Measurements from ENCODE around the gene TMEM132D.

The TMEM132D gene

GRCh38 chr12:129296671-129297070, 607.2 kb downstream of the TMEM132D start:
- H3K14ac ChIP-seq (ENCODE audit: low read length in 2 of 2), result no peak overlapping the region
- H2BK12ac ChIP-seq (ENCODE audit: low read length in 2 of 2), result no peak overlapping the region
- no peak for DNase-seq
- no peak overlapping the region for H2BK5ac ChIP-seq (ENCODE audit: low read depth, low read length, poor library complexity, severe bottlenecking)
- H4K91ac ChIP-seq (ENCODE audit: low read length), result no peak overlapping the region
- no peak overlapping the region for H4K8ac ChIP-seq (ENCODE audit: low read length)
- no peak overlapping the region for H2AK5ac ChIP-seq (ENCODE audit: low read length, severe bottlenecking)
- H3K4me1 ChIP-seq (ENCODE audit: control insufficient read depth, insufficient read depth, low read depth, low read length), result no peaks in the 10 kb centered on the region
- H3K9ac ChIP-seq (ENCODE audit: low read length), result no peak overlapping the region
- H2AFZ ChIP-seq (ENCODE audit: low read depth, low read length), result no peak overlapping the region
- H2BK120ac ChIP-seq (ENCODE audit: low read depth, low read length), result no peak overlapping the region
- H3K9me3 ChIP-seq (ENCODE audit: control insufficient read depth, low read length), result peaks cover 31% of the 10 kb centered on the region
- no peak overlapping the region for H3K4ac ChIP-seq (ENCODE audit: low read depth in 1 of 2, low read length in 2 of 2)
- no peak overlapping the region for H3K4me3 ChIP-seq (ENCODE audit: insufficient read depth in 1 of 2, low read depth in 1 of 2, low read length in 2 of 2)
- no peak overlapping the region for H3K27ac ChIP-seq (ENCODE audit: low read length, poor library complexity, severe bottlenecking)
- no peak overlapping the region for H2BK15ac ChIP-seq (ENCODE audit: low read depth, poor library complexity, severe bottlenecking)
- no peak overlapping the region for H3K23ac ChIP-seq (ENCODE audit: low read length in 2 of 2)
- H3K36me3 ChIP-seq (ENCODE audit: control insufficient read depth in 1 of 2, insufficient read depth in 2 of 2, low read depth in 1 of 2, low read length in 2 of 2), result no peaks in the 10 kb centered on the region
- H3K27me3 ChIP-seq (ENCODE audit: control insufficient read depth in 1 of 2, insufficient read depth in 1 of 2, low read length in 2 of 2), result no peaks in the 10 kb centered on the region
- H3K79me1 ChIP-seq (replicated peaks; ENCODE audit: low read length, poor library complexity, severe bottlenecking), result no peaks in the 10 kb centered on the region
- H3K4me2 ChIP-seq (ENCODE audit: low read length, poor library complexity, severe bottlenecking), result no peak overlapping the region
- H3K18ac ChIP-seq (ENCODE audit: low read depth in 1 of 2, low read length in 2 of 2), result no peak overlapping the region

- no peak overlapping the region for H3K9ac ChIP-seq (ENCODE audit: low read length)
- no peak overlapping the region for H2BK120ac ChIP-seq (ENCODE audit: low read depth, low read length)
- no peak overlapping the region for H2AK5ac ChIP-seq (ENCODE audit: low read length, severe bottlenecking)
- no peaks in the 10 kb centered on the region for H3K36me3 ChIP-seq (ENCODE audit: control insufficient read depth in 1 of 2, insufficient read depth in 2 of 2, low read depth in 1 of 2, low read length in 2 of 2)
- no peak overlapping the region for H3K4ac ChIP-seq (ENCODE audit: low read depth in 1 of 2, low read length in 2 of 2)
- H3K4me1 ChIP-seq (ENCODE audit: control insufficient read depth, insufficient read depth, low read depth, low read length), result no peaks in the 10 kb centered on the region
- H4K8ac ChIP-seq (ENCODE audit: low read length), result no peak overlapping the region
- no peak overlapping the region for H3K4me2 ChIP-seq (ENCODE audit: low read length, poor library complexity, severe bottlenecking)
- no peak overlapping the region for H2BK15ac ChIP-seq (ENCODE audit: low read depth, poor library complexity, severe bottlenecking)
- peaks cover 19% of the 10 kb centered on the region for H3K9me3 ChIP-seq (ENCODE audit: control insufficient read depth, low read length)
- DNase-seq, result no peak
- H3K23ac ChIP-seq (ENCODE audit: low read length in 2 of 2), result no peak overlapping the region
- H3K27ac ChIP-seq (ENCODE audit: low read length, poor library complexity, severe bottlenecking), result no peak overlapping the region
- no peak overlapping the region for H3K4me3 ChIP-seq (ENCODE audit: insufficient read depth in 1 of 2, low read depth in 1 of 2, low read length in 2 of 2)
- no peaks in the 10 kb centered on the region for H3K79me1 ChIP-seq (replicated peaks; ENCODE audit: low read length, poor library complexity, severe bottlenecking)
- H3K14ac ChIP-seq (ENCODE audit: low read length in 2 of 2), result no peak overlapping the region
- no peaks in the 10 kb centered on the region for H3K27me3 ChIP-seq (ENCODE audit: control insufficient read depth in 1 of 2, insufficient read depth in 1 of 2, low read length in 2 of 2)
- H4K91ac ChIP-seq (ENCODE audit: low read length), result no peak overlapping the region
- H2BK5ac ChIP-seq (ENCODE audit: low read depth, low read length, poor library complexity, severe bottlenecking), result no peak overlapping the region
- 90% methylated on average over 7 of the region's 7 CpGs for WGBS
- no peak overlapping the region for H2AFZ ChIP-seq (ENCODE audit: low read depth, low read length)
- no peak overlapping the region for H3K18ac ChIP-seq (ENCODE audit: low read depth in 1 of 2, low read length in 2 of 2)
- no peak overlapping the region for H2BK12ac ChIP-seq (ENCODE audit: low read length in 2 of 2)
Measured at GRCh38 chr12:129294868-129295267, 609.0 kb downstream of the TMEM132D start.

- no peak overlapping the region for H3K14ac ChIP-seq (ENCODE audit: low read length in 2 of 2)
- no peak overlapping the region for H2BK12ac ChIP-seq (ENCODE audit: low read length in 2 of 2)
- H2BK5ac ChIP-seq (ENCODE audit: low read depth, low read length, poor library complexity, severe bottlenecking), result no peak overlapping the region
- no peak overlapping the region for H3K4ac ChIP-seq (ENCODE audit: low read depth in 1 of 2, low read length in 2 of 2)
- no peak overlapping the region for H2AK5ac ChIP-seq (ENCODE audit: low read length, severe bottlenecking)
- H3K4me3 ChIP-seq (ENCODE audit: insufficient read depth in 1 of 2, low read depth in 1 of 2, low read length in 2 of 2), result no peak overlapping the region
- DNase-seq, result no peak
- no peaks in the 10 kb centered on the region for H3K4me1 ChIP-seq (ENCODE audit: control insufficient read depth, insufficient read depth, low read depth, low read length)
- no peak overlapping the region for H2BK120ac ChIP-seq (ENCODE audit: low read depth, low read length)
- H3K36me3 ChIP-seq (ENCODE audit: control insufficient read depth in 1 of 2, insufficient read depth in 2 of 2, low read depth in 1 of 2, low read length in 2 of 2), result no peaks in the 10 kb centered on the region
- H2BK15ac ChIP-seq (ENCODE audit: low read depth, poor library complexity, severe bottlenecking), result no peak overlapping the region
- H4K91ac ChIP-seq (ENCODE audit: low read length), result no peak overlapping the region
- no peak overlapping the region for H3K4me2 ChIP-seq (ENCODE audit: low read length, poor library complexity, severe bottlenecking)
- H3K9me3 ChIP-seq (ENCODE audit: control insufficient read depth, low read length), result peaks cover 46% of the 10 kb centered on the region
- no peaks in the 10 kb centered on the region for H3K27me3 ChIP-seq (ENCODE audit: control insufficient read depth in 1 of 2, insufficient read depth in 1 of 2, low read length in 2 of 2)
- H3K23ac ChIP-seq (ENCODE audit: low read length in 2 of 2), result no peak overlapping the region
- no peak overlapping the region for H4K8ac ChIP-seq (ENCODE audit: low read length)
- H3K79me1 ChIP-seq (replicated peaks; ENCODE audit: low read length, poor library complexity, severe bottlenecking), result no peaks in the 10 kb centered on the region
- H2AFZ ChIP-seq (ENCODE audit: low read depth, low read length), result no peak overlapping the region
- WGBS, result 86% methylated on average over 4 of the region's 5 CpGs
- no peak overlapping the region for H3K18ac ChIP-seq (ENCODE audit: low read depth in 1 of 2, low read length in 2 of 2)
- H3K27ac ChIP-seq (ENCODE audit: low read length, poor library complexity, severe bottlenecking), result no peak overlapping the region
- H3K9ac ChIP-seq (ENCODE audit: low read length), result no peak overlapping the region
Measured at GRCh38 chr12:129279771-129280170, 624.1 kb downstream of the TMEM132D start.

- Histone ChIP-seq H2BK120ac (ENCODE audit: low read depth, low read length) (no peak overlapping the region), H2BK5ac (ENCODE audit: low read depth, low read length, poor library complexity, severe bottlenecking) (no peak overlapping the region), H3K79me1 (replicated peaks; ENCODE audit: low read length, poor library complexity, severe bottlenecking) (no peaks in the 10 kb centered on the region), H3K4me2 (ENCODE audit: low read length, poor library complexity, severe bottlenecking) (no peak overlapping the region), H3K4me3 (ENCODE audit: insufficient read depth in 1 of 2, low read depth in 1 of 2, low read length in 2 of 2) (no peak overlapping the region), H3K36me3 (ENCODE audit: control insufficient read depth in 1 of 2, insufficient read depth in 2 of 2, low read depth in 1 of 2, low read length in 2 of 2) (no peaks in the 10 kb centered on the region), H3K27me3 (ENCODE audit: control insufficient read depth in 1 of 2, insufficient read depth in 1 of 2, low read length in 2 of 2) (no peaks in the 10 kb centered on the region), H2AK5ac (ENCODE audit: low read length, severe bottlenecking) (no peak overlapping the region), H2BK15ac (ENCODE audit: low read depth, poor library complexity, severe bottlenecking) (no peak overlapping the region), H3K18ac (ENCODE audit: low read depth in 1 of 2, low read length in 2 of 2) (no peak overlapping the region), H3K27ac (ENCODE audit: low read length, poor library complexity, severe bottlenecking) (no peak overlapping the region), H3K14ac (ENCODE audit: low read length in 2 of 2) (no peak overlapping the region), H3K4me1 (ENCODE audit: control insufficient read depth, insufficient read depth, low read depth, low read length) (no peaks in the 10 kb centered on the region), H3K9ac (ENCODE audit: low read length) (no peak overlapping the region), H3K4ac (ENCODE audit: low read depth in 1 of 2, low read length in 2 of 2) (no peak overlapping the region), H4K8ac (ENCODE audit: low read length) (no peak overlapping the region), H3K9me3 (ENCODE audit: control insufficient read depth, low read length) (peaks cover 29% of the 10 kb centered on the region), H3K23ac (ENCODE audit: low read length in 2 of 2) (no peak overlapping the region), H4K91ac (ENCODE audit: low read length) (no peak overlapping the region), H2AFZ (ENCODE audit: low read depth, low read length) (no peak overlapping the region), H2BK12ac (ENCODE audit: low read length in 2 of 2) (no peak overlapping the region)
- DNase-seq, result no peak
- 68% methylated on average over 7 of the region's 9 CpGs for WGBS
Measured at GRCh38 chr12:129276361-129277060, 627.3 kb downstream of the TMEM132D start.

All from mesenchymal stem cell (in vitro differentiated cells and primary cell).